CD4-positive, CD25-positive, alpha-beta regulatory T cell (primary cell): ENCODE results near the gene WWOX. TPM values are rescaled to one million over a fixed set of nuclear protein-coding genes. Genes with fewer than 3 reads are reported as not detected.

Experiments used
- ATAC-seq, 2 donors: fragments of 150-1000 bp; cut with Tn5 transposase; one replicate each; pipeline ENCODE4 v1.10.0; 2021; ENCODE audit warnings: low read depth in 2 of 2, moderate number of reproducible peaks in 2 of 2, moderate library complexity in 1 of 2
- DNase-seq, 3 donors: peaks; one replicate each; pipeline versions ENCODE4 v3.0.0 to v3.0.0-alpha.2; 2012 to 2022; ENCODE audit warnings: mixed read lengths in 1 of 3
- H3K27ac ChIP-seq: one replicate; pipeline ENCODE4 v1.7.0; 2013; ENCODE audit warnings: mild to moderate bottlenecking, low read length; ENCODE audit not compliant: insufficient read depth, poor library complexity, severe bottlenecking
- H3K27me3 ChIP-seq: one replicate; pipeline ENCODE4 v1.7.0; 2013; ENCODE audit warnings: low read length; ENCODE audit not compliant: control insufficient read depth, insufficient read depth
- H3K36me3 ChIP-seq: one replicate; pipeline ENCODE4 v1.7.0; 2013; ENCODE audit warnings: mild to moderate bottlenecking, low read length, moderate library complexity; ENCODE audit not compliant: control insufficient read depth, insufficient read depth
- H3K4me1 ChIP-seq: 2 replicates; pipeline ENCODE4 v1.7.0; 2013; ENCODE audit warnings: mild to moderate bottlenecking, low read length; ENCODE audit not compliant: insufficient read depth, control insufficient read depth, poor library complexity, severe bottlenecking
- H3K4me3 ChIP-seq: one replicate; pipeline ENCODE4 v1.7.0; 2013; ENCODE audit warnings: low read depth, mild to moderate bottlenecking, low read length, moderate library complexity
- H3K9me3 ChIP-seq, 2 experiments: 1 replicate in 1 of 2; 2 replicates in 1 of 2; pipeline ENCODE4 v1.7.0; 2013; ENCODE audit warnings: low read length in 2 of 2, mild to moderate bottlenecking in 1 of 2, moderate library complexity in 1 of 2; ENCODE audit not compliant: control insufficient read depth in 2 of 2
- H3K27ac Mint-ChIP-seq, 3 donors: one replicate each; pipeline ENCODE4 v1.8.0; 2020 to 2022; ENCODE audit warnings: mild to moderate bottlenecking in 3 of 3, mixed read lengths in 3 of 3, moderate library complexity in 2 of 3
- H3K27me3 Mint-ChIP-seq: one replicate; pipeline ENCODE4 v1.8.0; 2022; ENCODE audit warnings: mild to moderate bottlenecking, mixed read lengths
- H3K36me3 Mint-ChIP-seq: one replicate; pipeline ENCODE4 v1.8.0; 2020; ENCODE audit warnings: mixed read lengths
- H3K4me1 Mint-ChIP-seq, 4 donors: one replicate each; pipeline ENCODE4 v1.8.0; 2020 to 2022; ENCODE audit warnings: mixed read lengths in 4 of 4, mild to moderate bottlenecking in 1 of 4
- H3K4me3 Mint-ChIP-seq, 4 donors: one replicate each; pipeline ENCODE4 v1.8.0; 2020 to 2022; ENCODE audit warnings: mild to moderate bottlenecking in 4 of 4, mixed read lengths in 4 of 4, moderate library complexity in 3 of 4
- H3K9me3 Mint-ChIP-seq, 7 donors: one replicate each; pipeline ENCODE4 v1.8.0; 2020 to 2022; ENCODE audit warnings: mixed read lengths in 7 of 7, mild to moderate bottlenecking in 3 of 7, moderate library complexity in 2 of 7
- polyA plus RNA-seq, 4 donors: library from polyadenylated mRNA; unstranded; fragments of 300-500 nt; fragmentation: Illumina TruSeq; gene quantifications; one replicate each; pipeline ENCODE4 v1.2.3, GENCODE V29; 2021
- total RNA-seq: library from RNA; stranded (reverse); gene quantifications from one replicate; pipeline ENCODE4 v1.2.3, GENCODE V29; 2022

WWOX gene
- total and polyA plus RNA-seq, 5 donors from 2014 or later = 10.3 to 18.6 (median 12.8) TPM

DNA sequence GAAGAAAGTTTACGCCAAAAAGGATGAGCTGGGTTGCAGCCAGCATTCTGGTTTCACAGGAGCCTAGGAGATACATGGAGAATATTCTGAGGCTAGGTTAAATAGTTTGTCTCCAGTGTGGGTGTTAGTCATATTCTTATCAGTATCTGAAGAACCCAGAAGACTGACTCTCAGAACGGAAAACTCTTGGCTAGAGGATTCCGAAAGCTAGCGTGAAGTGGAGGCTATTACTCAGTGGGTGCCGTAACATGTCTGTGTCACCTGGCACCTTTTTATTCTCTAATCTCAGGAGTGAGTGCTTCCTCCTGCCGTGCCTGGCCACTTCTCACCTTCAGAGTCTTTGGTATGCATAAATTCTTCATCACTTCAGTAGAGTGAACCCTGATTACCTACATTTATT is 199.5 kb downstream of the WWOX start:
- Histone ChIP-seq H3K4me3 (no peak overlapping the region), H3K4me1 (no peaks in the 10 kb centered on the region), H3K36me3 (no peaks in the 10 kb centered on the region), H3K27me3 (no peaks in the 10 kb centered on the region), H3K9me3 (no peaks in the 10 kb centered on the region), H3K27ac (no peak overlapping the region)
- no peaks in the 10 kb centered on the region for H3K4me1 Mint-ChIP-seq
- peaks cover 0 to 4% (median 0%) of the 10 kb centered on the region in 7 donors for H3K9me3 Mint-ChIP-seq
- H3K27ac Mint-ChIP-seq = no peak overlapping the region
- H3K36me3 Mint-ChIP-seq = peaks cover 2% of the 10 kb centered on the region
- H3K4me3 Mint-ChIP-seq = no peak overlapping the region
- DNase-seq (no peak), ATAC-seq (no peak)
- H3K27me3 Mint-ChIP-seq = no peaks in the 10 kb centered on the region

DNA sequence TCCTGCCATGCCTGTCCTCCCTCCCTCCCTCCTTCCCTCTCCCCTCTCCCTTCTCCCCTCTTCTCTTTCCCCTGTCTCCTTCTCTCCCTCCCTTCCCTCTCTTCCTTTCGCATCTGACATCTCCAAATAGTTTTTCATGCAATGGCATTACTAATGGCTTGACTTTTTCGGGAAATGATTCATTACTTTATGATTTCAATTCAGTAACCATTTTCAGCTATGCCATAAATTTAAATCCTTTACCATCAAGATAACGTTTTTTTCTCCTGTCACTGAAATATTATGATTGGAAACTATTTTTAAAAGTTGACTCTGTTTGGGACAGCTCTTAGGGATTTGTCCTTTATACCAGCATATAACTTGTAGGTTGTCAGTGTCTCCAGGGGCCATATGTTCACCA is 201.0 kb downstream of the WWOX start:
- Histone ChIP-seq H3K36me3 (no peaks in the 10 kb centered on the region), H3K9me3 (no peaks in the 10 kb centered on the region), H3K4me1 (no peaks in the 10 kb centered on the region), H3K27me3 (no peaks in the 10 kb centered on the region), H3K4me3 (no peak overlapping the region), H3K27ac (no peak overlapping the region)
- Mint-ChIP-seq H3K9me3 (peaks cover 0 to 4% (median 0%) of the 10 kb centered on the region in 7 donors), H3K4me3 (no peak overlapping the region), H3K27ac (no peak overlapping the region), H3K27me3 (no peaks in the 10 kb centered on the region), H3K4me1 (peaks cover 0 to 7% (median 0%) of the 10 kb centered on the region in 4 donors), H3K36me3 (peaks cover 3% of the 10 kb centered on the region)
- DNase-seq (no peak), ATAC-seq (no peak)

- peaks cover 6% of the 10 kb centered on the region for H3K36me3 Mint-ChIP-seq
- H3K27ac Mint-ChIP-seq = no peak overlapping the region
- Histone ChIP-seq H3K9me3 (no peaks in the 10 kb centered on the region), H3K4me1 (no peaks in the 10 kb centered on the region), H3K36me3 (no peaks in the 10 kb centered on the region), H3K4me3 (no peak overlapping the region), H3K27ac (no peak overlapping the region), H3K27me3 (no peaks in the 10 kb centered on the region)
- H3K4me1 Mint-ChIP-seq = peaks cover 0 to 7% (median 0%) of the 10 kb centered on the region in 4 donors
- ATAC-seq (no peak), DNase-seq (no peak)
- H3K9me3 Mint-ChIP-seq = peaks cover 0 to 2% (median 0%) of the 10 kb centered on the region in 7 donors
- H3K27me3 Mint-ChIP-seq = no peaks in the 10 kb centered on the region
- H3K4me3 Mint-ChIP-seq = no peak overlapping the region
Measured at GRCh38 chr16:78303946-78304345, 204.5 kb downstream of the WWOX start.

- Mint-ChIP-seq H3K27me3 (no peaks in the 10 kb centered on the region), H3K36me3 (peaks cover 6% of the 10 kb centered on the region), H3K4me1 (peaks cover 0 to 12% (median 2%) of the 10 kb centered on the region in 4 donors), H3K27ac (peak overlapping the region in 1 of 3 donors; percentile 26), H3K9me3 (peaks cover 0 to 2% (median 0%) of the 10 kb centered on the region in 7 donors), H3K4me3 (no peak overlapping the region)
- Histone ChIP-seq H3K36me3 (no peaks in the 10 kb centered on the region), H3K4me1 (no peaks in the 10 kb centered on the region), H3K27me3 (no peaks in the 10 kb centered on the region), H3K4me3 (no peak overlapping the region), H3K27ac (no peak overlapping the region), H3K9me3 (no peaks in the 10 kb centered on the region)
- no peak for DNase-seq
- ATAC-seq = no peak
Measured at GRCh38 chr16:78306361-78306760, 206.9 kb downstream of the WWOX start.

DNA sequence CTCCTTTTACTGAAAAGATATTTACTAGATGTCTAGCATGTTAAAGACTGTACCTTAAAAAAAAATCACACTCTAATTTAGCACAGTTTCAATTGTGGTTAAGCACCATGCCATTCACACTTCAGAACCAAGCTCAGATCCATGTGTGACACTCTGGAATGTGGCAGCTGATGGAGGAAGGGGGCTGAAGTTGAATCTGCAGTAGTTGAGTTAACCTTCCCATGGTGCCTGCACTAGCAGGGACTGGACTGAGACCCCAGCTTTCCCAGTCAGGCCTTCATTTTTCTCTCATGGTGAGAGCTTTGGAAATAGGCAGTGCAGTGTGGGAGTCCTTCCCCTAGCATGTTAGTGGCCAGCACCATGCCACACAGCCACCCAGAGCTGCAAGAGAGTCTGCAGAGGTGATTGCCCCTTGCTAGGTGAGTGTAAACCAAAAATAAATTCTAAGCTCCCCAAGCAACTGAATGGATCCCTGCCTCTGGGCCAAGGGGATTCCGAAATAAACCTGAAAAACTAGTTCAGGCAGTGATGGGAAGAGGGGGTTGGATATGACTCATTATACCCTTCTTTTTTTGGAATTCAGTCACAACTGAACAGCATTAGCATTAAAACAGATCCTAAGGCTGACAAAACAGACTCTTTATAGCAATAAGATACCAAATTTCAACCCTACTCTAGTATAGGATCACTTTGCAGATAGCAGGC is 208.5 kb downstream of the WWOX start:
- H3K36me3 Mint-ChIP-seq = peaks cover 6% of the 10 kb centered on the region
- Histone ChIP-seq H3K4me3 (no peak overlapping the region), H3K4me1 (no peaks in the 10 kb centered on the region), H3K27me3 (no peaks in the 10 kb centered on the region), H3K9me3 (no peaks in the 10 kb centered on the region), H3K27ac (no peak overlapping the region), H3K36me3 (no peaks in the 10 kb centered on the region)
- H3K27me3 Mint-ChIP-seq = no peaks in the 10 kb centered on the region
- DNase-seq (no peak), ATAC-seq (no peak)
- no peak overlapping the region for H3K27ac Mint-ChIP-seq
- no peak overlapping the region for H3K4me3 Mint-ChIP-seq
- peaks cover 0 to 2% (median 0%) of the 10 kb centered on the region in 7 donors for H3K9me3 Mint-ChIP-seq
- H3K4me1 Mint-ChIP-seq = peaks cover 0 to 13% (median 2%) of the 10 kb centered on the region in 4 donors

GRCh38 chr16:78309763-78310162 is 210.3 kb downstream of the WWOX start:
- H3K4me1 Mint-ChIP-seq = peaks cover 0 to 13% (median 2%) of the 10 kb centered on the region in 4 donors
- Histone ChIP-seq H3K9me3 (no peaks in the 10 kb centered on the region), H3K27me3 (no peaks in the 10 kb centered on the region), H3K27ac (no peak overlapping the region), H3K36me3 (no peaks in the 10 kb centered on the region), H3K4me3 (no peak overlapping the region), H3K4me1 (no peaks in the 10 kb centered on the region)
- no peak for ATAC-seq
- peaks cover 6% of the 10 kb centered on the region for H3K36me3 Mint-ChIP-seq
- peaks cover 0 to 2% (median 0%) of the 10 kb centered on the region in 7 donors for H3K9me3 Mint-ChIP-seq
- no peak for DNase-seq
- H3K4me3 Mint-ChIP-seq = no peak overlapping the region
- no peaks in the 10 kb centered on the region for H3K27me3 Mint-ChIP-seq
- no peak overlapping the region for H3K27ac Mint-ChIP-seq

DNA sequence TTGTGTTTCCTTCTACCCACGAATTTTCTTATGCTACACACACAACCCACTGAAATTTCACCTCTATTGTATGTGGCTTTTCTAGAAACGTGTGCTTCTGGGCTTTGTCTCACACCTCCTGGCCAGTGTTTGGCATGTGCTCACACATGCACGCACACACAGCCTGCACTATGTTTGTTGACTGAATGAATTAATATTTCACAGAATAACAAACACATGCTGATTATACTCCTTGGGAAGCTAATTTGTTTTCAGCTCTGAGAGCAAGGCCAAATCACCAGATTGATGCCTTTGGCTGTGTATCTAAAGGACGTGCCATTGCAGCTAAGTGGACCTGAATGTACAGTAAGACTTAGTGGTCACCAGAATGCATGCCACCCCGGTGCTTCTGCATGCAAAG is 210.7 kb downstream of the WWOX start:
- Histone ChIP-seq H3K27me3 (no peaks in the 10 kb centered on the region), H3K4me3 (no peak overlapping the region), H3K27ac (no peak overlapping the region), H3K4me1 (no peaks in the 10 kb centered on the region), H3K36me3 (no peaks in the 10 kb centered on the region), H3K9me3 (no peaks in the 10 kb centered on the region)
- Mint-ChIP-seq H3K36me3 (peaks cover 3% of the 10 kb centered on the region), H3K27me3 (no peaks in the 10 kb centered on the region), H3K27ac (no peak overlapping the region), H3K4me3 (no peak overlapping the region), H3K9me3 (no peaks in the 10 kb centered on the region), H3K4me1 (peaks cover 0 to 9% (median 2%) of the 10 kb centered on the region in 4 donors)
- DNase-seq (no peak), ATAC-seq (no peak)

DNA sequence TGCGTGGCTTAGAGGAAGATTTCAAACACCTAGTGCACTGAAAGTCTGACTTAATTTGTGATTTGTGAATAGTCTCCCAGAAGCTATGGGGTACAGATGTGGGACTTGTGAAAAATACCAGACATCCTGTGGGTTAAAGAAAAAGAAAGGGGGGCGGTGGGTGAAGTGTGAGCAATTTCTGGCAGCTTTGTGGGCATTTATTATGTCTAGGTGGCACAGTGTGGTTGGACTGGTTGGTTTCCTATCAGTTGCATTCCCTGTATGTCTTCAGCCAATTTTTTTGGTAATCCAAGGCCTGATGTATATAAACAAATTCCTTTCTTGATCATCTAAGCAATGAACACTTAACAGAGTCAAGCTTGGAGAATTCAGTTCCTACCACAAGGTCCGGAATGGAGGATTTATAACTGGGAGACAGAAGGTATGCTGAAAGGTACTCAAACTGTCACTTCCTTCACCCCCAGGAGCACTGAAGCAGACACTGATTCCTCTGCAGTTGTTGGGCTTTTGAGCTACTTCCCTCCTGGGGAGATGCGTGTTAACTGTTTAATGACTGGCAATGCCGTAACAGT is 211.6 kb downstream of the WWOX start:
- Histone ChIP-seq H3K27ac (no peak overlapping the region), H3K27me3 (no peaks in the 10 kb centered on the region), H3K36me3 (no peaks in the 10 kb centered on the region), H3K4me3 (no peak overlapping the region), H3K9me3 (no peaks in the 10 kb centered on the region), H3K4me1 (no peaks in the 10 kb centered on the region)
- Mint-ChIP-seq H3K27me3 (no peaks in the 10 kb centered on the region), H3K4me1 (peaks cover 0 to 6% (median 2%) of the 10 kb centered on the region in 4 donors), H3K36me3 (peaks cover 3% of the 10 kb centered on the region), H3K4me3 (no peak overlapping the region), H3K27ac (peak overlapping the region in 1 of 3 donors; percentile 77), H3K9me3 (no peaks in the 10 kb centered on the region)
- peak in 1 of 3 donors; percentile 23 for DNase-seq
- ATAC-seq = peak in 1 of 2 donors; percentile 37
